ENCODE measurements around the gene SOCS4.

SOCS4 gene

DNA sequence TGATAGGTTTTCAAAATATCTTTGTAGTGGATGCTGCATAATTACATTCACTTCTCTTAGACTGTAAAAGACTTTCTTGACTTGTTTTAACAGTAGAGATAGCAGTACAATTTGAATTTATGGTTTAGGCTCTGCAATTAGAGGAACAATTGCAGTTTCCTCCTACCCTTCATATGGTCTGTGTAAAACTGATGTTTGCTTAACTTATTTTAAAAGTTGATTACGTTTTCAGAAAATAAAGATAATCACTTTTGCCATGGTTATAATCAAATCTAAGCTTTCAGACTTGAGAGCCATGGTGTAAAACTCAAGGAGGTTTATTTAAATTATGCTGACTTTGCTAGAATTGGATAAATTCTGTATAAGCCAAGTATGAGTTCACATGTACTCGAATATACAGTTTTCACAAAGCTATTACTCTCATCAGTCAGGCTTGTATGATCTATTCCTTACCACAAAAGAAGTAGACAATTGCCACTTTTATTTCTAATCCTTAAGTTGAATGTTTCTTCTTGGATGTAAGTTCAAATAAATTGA is 21.9 kb downstream of the SOCS4 start:
- peaks cover 0 to 2% (median 1%) of the 10 kb centered on the region in 5 donors for H3K36me3 ChIP-seq (ENCODE audit: control insufficient read depth in 5 of 5, insufficient read depth in 5 of 5, low read length in 5 of 5)
- H3K4me3 ChIP-seq (ENCODE audit: low read depth in 1 of 5, low read length in 5 of 5): no peak overlapping the region
- no peaks in the 10 kb centered on the region for H3K27me3 ChIP-seq (ENCODE audit: control insufficient read depth in 5 of 5, insufficient read depth in 4 of 5, low read length in 5 of 5)
- H3K4me1 ChIP-seq (ENCODE audit: control insufficient read depth in 5 of 5, insufficient read depth in 5 of 5, low read length in 5 of 5): peaks cover 0 to 23% (median 19%) of the 10 kb centered on the region in 5 donors
- H3K9ac ChIP-seq (ENCODE audit: low read length in 5 of 5): no peak overlapping the region
- no peaks in the 10 kb centered on the region for H3K9me3 ChIP-seq (ENCODE audit: control insufficient read depth in 5 of 5, low read length in 5 of 5)
- no peak overlapping the region for H3K27ac ChIP-seq (ENCODE audit: low read depth, low read length)

DNA sequence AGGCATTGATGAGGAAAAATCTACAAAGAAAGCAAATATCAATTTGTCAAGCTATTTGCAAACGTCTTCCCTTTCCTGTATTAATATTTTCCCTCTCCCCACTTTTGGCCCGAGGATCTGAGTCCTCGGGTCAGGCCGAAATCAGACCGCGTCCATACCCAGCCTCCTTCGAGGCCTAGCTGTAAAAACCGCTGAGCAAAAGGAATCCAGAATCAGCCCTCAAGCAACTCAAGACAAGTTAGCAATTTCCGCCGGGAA is 24.1 kb downstream of the SOCS4 start:
- no peaks in the 10 kb centered on the region for H3K9me3 ChIP-seq (ENCODE audit: control insufficient read depth in 5 of 5, low read length in 5 of 5)
- H3K36me3 ChIP-seq (ENCODE audit: control insufficient read depth in 5 of 5, insufficient read depth in 5 of 5, low read length in 5 of 5): peaks cover 0 to 2% (median 0%) of the 10 kb centered on the region in 5 donors
- H3K4me1 ChIP-seq (ENCODE audit: control insufficient read depth in 5 of 5, insufficient read depth in 5 of 5, low read length in 5 of 5): peaks cover 0 to 26% (median 19%) of the 10 kb centered on the region in 5 donors
- H3K9ac ChIP-seq (ENCODE audit: low read length in 5 of 5): peak overlapping the region; percentile 57 to 100 (median 99)
- peak overlapping the region; percentile 77 to 98 (median 97) for H3K4me3 ChIP-seq (ENCODE audit: low read depth in 1 of 5, low read length in 5 of 5)
- H3K27me3 ChIP-seq (ENCODE audit: control insufficient read depth in 5 of 5, insufficient read depth in 4 of 5, low read length in 5 of 5): no peaks in the 10 kb centered on the region
- H3K27ac ChIP-seq (ENCODE audit: low read depth, low read length): peak overlapping the region; percentile 99

DNA sequence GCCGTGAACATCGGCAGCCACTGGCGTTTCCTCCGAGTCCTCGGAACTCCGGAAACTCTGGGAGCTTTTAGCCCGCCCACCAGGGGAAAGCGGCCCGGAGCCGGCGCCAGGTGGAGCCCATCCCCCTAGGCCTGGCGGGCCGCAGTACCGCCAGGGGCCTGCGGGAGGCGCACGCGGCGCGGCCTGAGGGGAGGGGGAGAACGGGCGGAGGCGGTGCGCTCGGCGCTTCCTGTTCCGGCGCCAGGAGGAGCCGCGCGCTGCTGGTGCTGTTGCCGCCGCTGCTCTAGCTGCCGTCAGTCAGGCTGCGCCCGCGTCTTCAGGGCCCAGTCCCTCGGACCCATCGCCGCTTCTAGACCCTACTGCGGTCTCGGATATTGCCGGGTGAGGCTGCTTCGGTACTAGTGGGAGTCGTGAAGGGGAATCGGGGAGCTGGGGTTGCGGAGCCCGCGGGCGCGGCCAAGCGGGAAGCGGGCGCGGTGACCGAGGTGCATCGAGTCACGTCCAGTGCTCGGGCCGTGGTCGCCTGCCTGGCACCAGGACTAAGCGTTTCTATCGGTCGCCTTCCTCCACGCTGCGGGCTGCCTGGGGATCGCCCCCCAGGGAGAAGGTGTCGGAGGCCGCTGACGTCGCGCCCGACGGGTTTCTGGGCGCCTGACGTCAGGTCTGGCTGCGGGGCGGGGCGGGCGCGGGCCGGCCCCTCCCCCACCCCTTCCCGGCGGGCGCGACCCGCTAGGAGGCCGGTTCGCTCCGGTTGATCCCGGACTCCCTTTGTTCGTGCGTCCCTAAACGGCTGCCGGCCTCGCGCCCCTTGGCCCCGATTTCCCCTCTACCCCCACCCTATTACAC is 24.6 kb downstream of the SOCS4 start, which contains the start of gene MAPK1IP1L:
MAPK1IP1L (plus strand) TSS at position 225 of the 846 bp plus-strand sequence. CDS start 10,037 bp downstream, outside the sequence.
- peak within 1 kb of the TSS; percentile 99 for H3K27ac ChIP-seq (ENCODE audit: low read depth, low read length)
- H3K9me3 ChIP-seq (ENCODE audit: control insufficient read depth in 5 of 5, low read length in 5 of 5): no peaks in the 10 kb centered on the region
- peak within 1 kb of the TSS; percentile 77 to 98 (median 97) for H3K4me3 ChIP-seq (ENCODE audit: low read depth in 1 of 5, low read length in 5 of 5)
- peaks cover 0 to 26% (median 19%) of the 10 kb centered on the region in 5 donors for H3K4me1 ChIP-seq (ENCODE audit: control insufficient read depth in 5 of 5, insufficient read depth in 5 of 5, low read length in 5 of 5)
- no peaks in the 10 kb centered on the region for H3K27me3 ChIP-seq (ENCODE audit: control insufficient read depth in 5 of 5, insufficient read depth in 4 of 5, low read length in 5 of 5)
- H3K9ac ChIP-seq (ENCODE audit: low read length in 5 of 5): peak within 1 kb of the TSS; percentile 96 to 100 (median 100)
- H3K36me3 ChIP-seq (ENCODE audit: control insufficient read depth in 5 of 5, insufficient read depth in 5 of 5, low read length in 5 of 5): peaks cover 0 to 2% (median 0%) of the 10 kb centered on the region in 5 donors

DNA sequence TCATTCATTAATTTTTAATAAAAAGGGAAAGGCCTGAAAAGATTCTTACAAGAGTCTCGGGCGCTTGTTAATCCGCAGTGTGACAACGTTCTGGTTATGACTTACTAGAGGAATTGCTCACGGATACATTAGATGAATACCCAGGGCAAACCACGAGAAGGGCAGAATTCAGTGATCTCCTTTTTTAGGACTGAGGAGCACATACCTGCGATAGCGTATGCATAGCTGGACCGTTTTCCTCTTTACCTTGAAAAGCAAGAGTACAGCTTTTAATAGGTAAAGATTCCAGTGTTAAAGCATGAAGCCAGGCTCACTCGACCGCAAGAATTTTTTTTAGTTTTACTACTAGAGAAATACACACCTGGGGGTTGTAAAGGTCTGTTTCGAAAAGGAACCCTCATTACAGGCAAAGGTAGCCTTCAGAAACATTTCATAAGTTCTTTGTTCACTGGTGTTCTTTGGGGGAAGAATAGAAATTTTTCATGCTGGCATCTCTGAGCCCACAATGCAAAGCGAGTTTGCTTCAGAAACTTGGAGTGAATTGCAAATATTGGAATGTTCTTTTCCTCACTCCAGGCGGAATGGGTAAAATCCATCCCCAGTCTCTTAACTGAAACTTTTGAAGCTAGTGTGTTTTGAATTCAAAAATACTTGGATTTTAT is 25.4 kb downstream of the SOCS4 start:
- Histone ChIP-seq H3K4me1 (ENCODE audit: control insufficient read depth in 5 of 5, insufficient read depth in 5 of 5, low read length in 5 of 5) (peaks cover 0 to 26% (median 19%) of the 10 kb centered on the region in 5 donors), H3K9ac (ENCODE audit: low read length in 5 of 5) (peak overlapping the region; percentile 49 to 100 (median 100)), H3K4me3 (ENCODE audit: low read depth in 1 of 5, low read length in 5 of 5) (peak overlapping the region; percentile 76 to 98 (median 97)), H3K36me3 (ENCODE audit: control insufficient read depth in 5 of 5, insufficient read depth in 5 of 5, low read length in 5 of 5) (peaks cover 0 to 2% (median 0%) of the 10 kb centered on the region in 5 donors), H3K27me3 (ENCODE audit: control insufficient read depth in 5 of 5, insufficient read depth in 4 of 5, low read length in 5 of 5) (no peaks in the 10 kb centered on the region), H3K27ac (ENCODE audit: low read depth, low read length) (peak overlapping the region; percentile 99), H3K9me3 (ENCODE audit: control insufficient read depth in 5 of 5, low read length in 5 of 5) (no peaks in the 10 kb centered on the region)

DNA sequence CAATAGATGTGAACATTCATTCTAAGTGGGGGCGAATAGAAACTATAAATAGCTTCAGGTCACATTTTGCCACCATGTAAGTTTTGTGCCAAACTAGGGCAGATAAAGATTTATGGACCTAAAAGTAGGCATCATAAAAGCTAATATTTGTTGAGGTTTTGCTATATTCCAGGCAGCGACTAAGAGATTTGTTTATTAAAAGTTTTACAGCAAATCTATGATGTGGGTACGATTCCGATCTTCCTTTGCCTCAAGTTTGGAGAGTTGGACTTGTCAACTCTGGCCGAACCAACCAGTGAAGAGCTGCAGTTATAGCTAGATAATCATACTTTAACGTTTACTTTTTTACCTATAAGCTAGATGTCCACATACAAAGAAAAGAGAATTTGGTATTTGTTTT is 26.0 kb downstream of the SOCS4 start:
- H3K36me3 ChIP-seq (ENCODE audit: control insufficient read depth in 5 of 5, insufficient read depth in 5 of 5, low read length in 5 of 5): peaks cover 0 to 5% (median 0%) of the 10 kb centered on the region in 5 donors
- H3K9ac ChIP-seq (ENCODE audit: low read length in 5 of 5): no peak overlapping the region
- H3K9me3 ChIP-seq (ENCODE audit: control insufficient read depth in 5 of 5, low read length in 5 of 5): no peaks in the 10 kb centered on the region
- H3K27me3 ChIP-seq (ENCODE audit: control insufficient read depth in 5 of 5, insufficient read depth in 4 of 5, low read length in 5 of 5): no peaks in the 10 kb centered on the region
- H3K4me3 ChIP-seq (ENCODE audit: low read depth in 1 of 5, low read length in 5 of 5): peak overlapping the region in 4 of 5 donors; percentile 76 to 97 (median 94)
- H3K4me1 ChIP-seq (ENCODE audit: control insufficient read depth in 5 of 5, insufficient read depth in 5 of 5, low read length in 5 of 5): peaks cover 0 to 26% (median 19%) of the 10 kb centered on the region in 5 donors
- peak overlapping the region; percentile 99 for H3K27ac ChIP-seq (ENCODE audit: low read depth, low read length)

DNA sequence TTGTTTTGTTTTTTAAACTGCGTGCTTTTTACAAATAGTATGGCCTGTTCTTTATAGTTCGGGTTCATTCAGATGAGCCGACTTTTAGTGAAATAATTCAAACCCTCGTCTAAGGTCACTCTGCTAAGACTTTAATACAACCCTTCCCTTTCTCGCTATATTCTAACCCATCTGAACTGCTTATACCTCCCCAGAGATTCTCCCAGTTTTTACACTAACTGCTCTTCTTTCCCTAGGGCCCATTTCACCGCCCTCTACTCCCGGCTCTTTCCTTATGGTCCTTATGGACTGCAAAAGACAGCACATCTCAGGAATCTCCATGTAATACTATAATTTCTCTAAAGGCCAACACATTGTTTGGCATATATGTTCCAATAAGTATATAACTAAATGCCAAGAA is 26.5 kb downstream of the SOCS4 start:
- H3K9ac ChIP-seq (ENCODE audit: low read length in 5 of 5): no peak overlapping the region
- H3K4me1 ChIP-seq (ENCODE audit: control insufficient read depth in 5 of 5, insufficient read depth in 5 of 5, low read length in 5 of 5): peaks cover 0 to 26% (median 19%) of the 10 kb centered on the region in 5 donors
- H3K4me3 ChIP-seq (ENCODE audit: low read depth in 1 of 5, low read length in 5 of 5): peak overlapping the region in 1 of 5 donors; percentile 97
- no peaks in the 10 kb centered on the region for H3K9me3 ChIP-seq (ENCODE audit: control insufficient read depth in 5 of 5, low read length in 5 of 5)
- no peaks in the 10 kb centered on the region for H3K27me3 ChIP-seq (ENCODE audit: control insufficient read depth in 5 of 5, insufficient read depth in 4 of 5, low read length in 5 of 5)
- H3K36me3 ChIP-seq (ENCODE audit: control insufficient read depth in 5 of 5, insufficient read depth in 5 of 5, low read length in 5 of 5): peaks cover 0 to 10% (median 0%) of the 10 kb centered on the region in 5 donors
- H3K27ac ChIP-seq (ENCODE audit: low read depth, low read length): peak overlapping the region; percentile 99

DNA sequence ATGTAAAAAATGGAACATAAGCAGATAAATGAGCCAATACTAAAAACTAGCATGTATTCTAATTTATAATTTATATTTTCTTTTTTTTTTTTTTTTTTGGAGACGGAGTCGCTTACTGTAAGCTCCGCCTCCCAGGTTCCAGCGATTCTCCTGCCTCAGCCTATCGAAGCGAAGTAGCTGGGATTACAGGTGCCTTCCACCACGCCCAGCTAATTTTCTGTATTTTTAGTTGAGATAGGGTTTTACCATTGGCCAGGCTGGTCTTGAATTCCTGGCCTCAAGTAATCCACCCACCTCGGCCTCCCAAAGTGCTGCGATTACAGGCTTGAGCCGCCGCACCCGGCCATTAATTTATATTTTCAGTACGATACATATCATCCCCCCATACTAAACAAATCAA is 27.1 kb downstream of the SOCS4 start:
- Histone ChIP-seq H3K36me3 (ENCODE audit: control insufficient read depth in 5 of 5, insufficient read depth in 5 of 5, low read length in 5 of 5) (peaks cover 0 to 10% (median 0%) of the 10 kb centered on the region in 5 donors), H3K9me3 (ENCODE audit: control insufficient read depth in 5 of 5, low read length in 5 of 5) (no peaks in the 10 kb centered on the region), H3K27ac (ENCODE audit: low read depth, low read length) (no peak overlapping the region), H3K27me3 (ENCODE audit: control insufficient read depth in 5 of 5, insufficient read depth in 4 of 5, low read length in 5 of 5) (no peaks in the 10 kb centered on the region), H3K4me3 (ENCODE audit: low read depth in 1 of 5, low read length in 5 of 5) (no peak overlapping the region), H3K9ac (ENCODE audit: low read length in 5 of 5) (no peak overlapping the region), H3K4me1 (ENCODE audit: control insufficient read depth in 5 of 5, insufficient read depth in 5 of 5, low read length in 5 of 5) (peaks cover 0 to 26% (median 19%) of the 10 kb centered on the region in 5 donors)

DNA sequence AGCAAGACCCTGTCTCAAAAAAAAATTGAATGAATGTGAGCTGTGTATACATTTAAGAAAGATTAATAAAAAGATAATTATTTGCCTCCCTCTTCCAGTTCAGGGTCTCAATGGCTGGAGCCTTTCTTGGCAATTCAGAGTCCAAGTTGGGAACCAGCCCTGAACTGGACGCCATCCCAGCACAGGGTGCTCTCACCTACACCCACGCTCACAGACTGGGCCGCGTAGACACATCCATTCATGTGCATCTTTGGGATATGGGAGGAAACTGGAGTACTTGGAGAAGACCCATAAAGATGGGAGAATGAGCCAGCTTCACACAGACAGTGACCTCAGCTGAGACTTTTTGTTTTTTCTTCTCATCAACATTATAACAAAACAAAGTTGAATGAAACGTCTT is 30.9 kb downstream of the SOCS4 start:
- Histone ChIP-seq H3K27me3 (ENCODE audit: control insufficient read depth in 5 of 5, insufficient read depth in 4 of 5, low read length in 5 of 5) (no peaks in the 10 kb centered on the region), H3K9me3 (ENCODE audit: control insufficient read depth in 5 of 5, low read length in 5 of 5) (no peaks in the 10 kb centered on the region), H3K36me3 (ENCODE audit: control insufficient read depth in 5 of 5, insufficient read depth in 5 of 5, low read length in 5 of 5) (peaks cover 0 to 20% (median 6%) of the 10 kb centered on the region in 5 donors), H3K4me1 (ENCODE audit: control insufficient read depth in 5 of 5, insufficient read depth in 5 of 5, low read length in 5 of 5) (peaks cover 0 to 17% (median 14%) of the 10 kb centered on the region in 5 donors), H3K9ac (ENCODE audit: low read length in 5 of 5) (no peak overlapping the region), H3K4me3 (ENCODE audit: low read depth in 1 of 5, low read length in 5 of 5) (no peak overlapping the region), H3K27ac (ENCODE audit: low read depth, low read length) (no peak overlapping the region)

DNA sequence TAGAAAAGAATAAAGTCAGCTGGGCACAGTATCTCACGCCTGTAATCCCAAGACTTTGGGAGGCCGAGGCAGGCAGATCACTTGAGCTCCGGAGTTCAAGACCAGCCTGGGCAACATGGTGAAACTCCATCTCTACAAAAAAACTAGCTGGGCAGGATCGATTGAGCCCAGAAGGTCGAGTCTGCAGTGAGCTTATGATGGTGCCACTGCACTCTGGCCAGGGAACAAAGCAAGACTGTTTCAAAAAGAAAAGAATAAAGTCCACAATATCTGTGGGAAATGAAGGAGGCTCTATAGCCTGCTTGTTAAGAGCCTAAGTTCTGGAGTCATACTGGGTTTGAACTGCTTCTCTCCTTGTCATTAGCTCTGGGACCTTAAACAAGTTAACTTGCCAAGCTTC is 32.3 kb downstream of the SOCS4 start:
- H3K36me3 ChIP-seq (ENCODE audit: control insufficient read depth in 5 of 5, insufficient read depth in 5 of 5, low read length in 5 of 5): peaks cover 7 to 30% (median 15%) of the 10 kb centered on the region in 5 donors

More for the DNA sequence above, 32.3 kb downstream of the SOCS4 start:
- H3K4me3 ChIP-seq (ENCODE audit: low read depth in 1 of 5, low read length in 5 of 5): no peak overlapping the region
- H3K9me3 ChIP-seq (ENCODE audit: control insufficient read depth in 5 of 5, low read length in 5 of 5): no peaks in the 10 kb centered on the region
- no peak overlapping the region for H3K9ac ChIP-seq (ENCODE audit: low read length in 5 of 5)
- no peaks in the 10 kb centered on the region for H3K27me3 ChIP-seq (ENCODE audit: control insufficient read depth in 5 of 5, insufficient read depth in 4 of 5, low read length in 5 of 5)
- H3K27ac ChIP-seq (ENCODE audit: low read depth, low read length): no peak overlapping the region
- H3K4me1 ChIP-seq (ENCODE audit: control insufficient read depth in 5 of 5, insufficient read depth in 5 of 5, low read length in 5 of 5): peaks cover 0 to 8% (median 6%) of the 10 kb centered on the region in 5 donors
